K562 (cell line): ENCODE measurements around the gene SPIB. TPM values are rescaled to one million over a fixed set of nuclear protein-coding genes. Genes with fewer than 3 reads are reported as not detected.

Experiments
- ATF6 ChIP-seq: sonication (generic); formaldehyde crosslinking; IDR thresholded peaks from 2 replicates; pipeline ENCODE4 v1.4.0; 2020; ENCODE audit warnings: mild to moderate bottlenecking, missing genetic modification reagents
- BACH1 ChIP-seq: fragments of 200-800 bp; sonication (Bioruptor generic); IDR thresholded peaks from 2 replicates; pipeline ENCODE4 v1.6.1; 2016; ENCODE audit warnings: missing genetic modification characterization, missing compliant biosample characterization
- BRF2 ChIP-seq: IDR thresholded peaks from 3 replicates; pipeline ENCODE4 v1.6.1; 2011; ENCODE audit warnings: borderline replicate concordance, mild to moderate bottlenecking; ENCODE audit not compliant: insufficient read length, insufficient read depth
- CBFA2T2 ChIP-seq: fragments of 450-650 bp; conservative IDR thresholded peaks from 2 replicates; pipeline ENCODE4 v1.6.1; 2017; ENCODE audit warnings: mild to moderate bottlenecking
- CHCHD3 ChIP-seq: fragments of 250-450 bp; sonication (Bioruptor Pico); IDR thresholded peaks from 2 replicates; pipeline ENCODE4 v2.1.2; 2022; ENCODE audit warnings: mild to moderate bottlenecking
- DEAF1 ChIP-seq: fragments of 450-650 bp; formaldehyde crosslinking; IDR thresholded peaks from 2 replicates; pipeline ENCODE4 v1.4.0; 2020; ENCODE audit warnings: mild to moderate bottlenecking, moderate library complexity
- ELF1 ChIP-seq: fragments of 200-800 bp; sonication (Bioruptor generic); IDR thresholded peaks from 2 replicates; pipeline ENCODE4 v1.6.1; 2016; ENCODE audit warnings: missing genetic modification characterization, missing compliant biosample characterization
- HDAC2 ChIP-seq: fragments of 450-650 bp; IDR thresholded peaks from 2 replicates; pipeline ENCODE4 v1.6.1; 2016; ENCODE audit warnings: mild to moderate bottlenecking
- HINFP ChIP-seq: fragments of 450-650 bp; conservative IDR thresholded peaks from 2 replicates; pipeline ENCODE4 v1.6.1; 2016; ENCODE audit warnings: missing genetic modification characterization, low read depth, mild to moderate bottlenecking, control low read depth, missing compliant biosample characterization
- KAT7 ChIP-seq: sonication (generic); formaldehyde crosslinking; IDR thresholded peaks from 2 replicates; pipeline ENCODE4 v1.8.0; 2022; ENCODE audit warnings: missing genetic modification reagents, mild to moderate bottlenecking, borderline replicate concordance
- KDM4B ChIP-seq, 2 experiments: fragments of 450-650 bp in 1 of 2; sonication (generic) in 1 of 2; IDR thresholded peaks; 2 replicates each; pipeline ENCODE4 v1.6.1; 2016 to 2017; ENCODE audit warnings: borderline replicate concordance in 2 of 2, antibody characterized with exemption in 1 of 2, low read depth in 1 of 2, mild to moderate bottlenecking in 1 of 2
- MXI1 ChIP-seq: IDR thresholded peaks from 2 replicates; pipeline ENCODE4 v1.6.1; 2011; ENCODE audit warnings: low read depth, mild to moderate bottlenecking, improper control_type of control experiment, low read length
- NCOA6 ChIP-seq: fragments of 450-650 bp; IDR thresholded peaks from 2 replicates; pipeline ENCODE4 v1.6.1; 2017; ENCODE audit warnings: mild to moderate bottlenecking
- NFIC ChIP-seq: fragments of 450-650 bp; IDR thresholded peaks from 2 replicates; pipeline ENCODE4 v1.6.1; 2017; ENCODE audit warnings: mild to moderate bottlenecking, inconsistent platforms
- PURB ChIP-seq: sonication (generic); formaldehyde crosslinking; IDR thresholded peaks from 2 replicates; pipeline ENCODE4 v1.9.0; 2021; ENCODE audit warnings: low read depth, mild to moderate bottlenecking, missing genetic modification reagents
- PYGO2 ChIP-seq: fragments of 450-650 bp; IDR thresholded peaks from 2 replicates; pipeline ENCODE4 v1.6.1; 2016; ENCODE audit warnings: mild to moderate bottlenecking, missing genetic modification characterization, moderate library complexity, missing compliant biosample characterization
- SMARCB1 ChIP-seq: IDR thresholded peaks from 2 replicates; pipeline ENCODE4 v1.6.1; 2011; ENCODE audit warnings: improper control_type of control experiment, low read depth; ENCODE audit not compliant: insufficient read length
- TAF7 ChIP-seq: fragments of 450-650 bp; IDR thresholded peaks from 2 replicates; pipeline ENCODE4 v1.6.1; 2016; ENCODE audit warnings: missing genetic modification characterization, missing compliant biosample characterization
- TBP ChIP-seq: optimal IDR thresholded peaks from 2 replicates; pipeline ENCODE3; 2011; ENCODE audit warnings: low read depth, low read length, improper control_type of control experiment
- TCF7L2 ChIP-seq: fragments of 150-350 bp; IDR thresholded peaks from 2 replicates; pipeline ENCODE4 v1.6.1; 2016; ENCODE audit warnings: low read depth, mild to moderate bottlenecking, low read length, moderate library complexity
- U2AF2 ChIP-seq: fragments of 200-400 bp; formaldehyde crosslinking; optimal IDR thresholded peaks from 2 replicates; pipeline ENCODE3; 2017; ENCODE audit warnings: low read depth, mild to moderate bottlenecking, low read length
- ZNF12 ChIP-seq: sonication (generic); formaldehyde crosslinking; IDR thresholded peaks from 2 replicates; pipeline ENCODE4 v1.4.0; 2020; ENCODE audit warnings: mild to moderate bottlenecking, missing genetic modification reagents
- ZNF134 ChIP-seq: fragments of 250-450 bp; sonication (Bioruptor Pico); conservative IDR thresholded peaks from 2 replicates; pipeline ENCODE4 v1.4.0; 2020
- ZNF212 ChIP-seq: fragments of 450-650 bp; formaldehyde crosslinking; IDR thresholded peaks from 2 replicates; pipeline ENCODE4 v1.4.0; 2020; ENCODE audit warnings: mild to moderate bottlenecking
- polyA plus RNA-seq, 8 experiments: library from polyadenylated mRNA; depleted of rRNA in 4 of 8; stranded (reverse) in 5 of 8; unstranded in 3 of 8; fragments of >200 nt; fragmentation: Nextera tagmentation in 2 of 8; fragmentation: Illumina TruSeq in 1 of 8; extraction: Ambion mirVana in 2 of 8; extraction: Trizol in 1 of 8; gene quantifications; 2 replicates each; pipeline versions ENCODE4 v1.2.1 to v1.2.3, GENCODE V29; 2011 to 2014; ENCODE audit warnings: inconsistent platforms in 1 of 8, missing spikeins in 1 of 8
- total RNA-seq, 7 experiments: library from RNA; depleted of rRNA in 6 of 7; stranded (reverse); fragments of >200 nt in 6 of 7; fragmentation: Illumina TruSeq in 2 of 7; extraction: Trizol in 2 of 7; gene quantifications; 2 replicates each; pipeline versions ENCODE4 v1.2.1 to v1.2.3, GENCODE V29; 2011 to 2021; ENCODE audit warnings: low replicate concordance in 1 of 7

SPIB gene
- total and polyA plus RNA-seq, 9 of the 15 experiments (the other 6 are each of a cell fraction or from before 2014, with no cell fraction given) = 0.06 to 1.0 (median 0.43) TPM; not detected in 1

GRCh38 chr19:50431343-50432220 lies 12.8 kb downstream of the SPIB start (continued):
- no peak for TF ChIP-seq HINFP (tag)
- no peak for TF ChIP-seq BACH1 (tag)
- TF ChIP-seq ZNF134 (CRISPR knock-in tag) = no peak
- TF ChIP-seq TCF7L2 = no peak
- TF ChIP-seq U2AF2 = no peak
- TF ChIP-seq ELF1 (tag) = no peak
- TF ChIP-seq PURB (CRISPR knock-in tag) = no peak
- no peak for TF ChIP-seq HDAC2
- TF ChIP-seq TAF7 (tag) = no peak
- TF ChIP-seq TBP = peak; percentile 31
- no peak for TF ChIP-seq ZNF212 (CRISPR knock-in tag)
- no peak for TF ChIP-seq NFIC
- no peak for TF ChIP-seq CBFA2T2
- TF ChIP-seq CHCHD3 (CRISPR knock-in tag) = no peak
- no peak for TF ChIP-seq KAT7 (CRISPR knock-in tag)
- TF ChIP-seq KDM4B (IDR thresholded peaks at IDR 0.05; ENCODE audit: borderline replicate concordance in 2 of 2, low read depth in 1 of 2) = no peak
- no peak for TF ChIP-seq NCOA6
- TF ChIP-seq ZNF12 (CRISPR knock-in tag) = no peak
- no peak for TF ChIP-seq MXI1
- no peak for TF ChIP-seq PYGO2
- TF ChIP-seq BRF2 = no peak
- TF ChIP-seq ATF6 (CRISPR knock-in tag) = no peak
- no peak for TF ChIP-seq SMARCB1
- TF ChIP-seq DEAF1 = no peak
